IMR-90 (cell line): ENCODE measurements around the gene GNG7. TPM values are rescaled to one million over a fixed set of nuclear protein-coding genes. Genes with fewer than 3 reads are reported as not detected.

Experiments
- ATAC-seq: fragments of 200-7000 bp; cut with Tn5 transposase; 2 replicates; pipeline ENCODE4 v1.9.1; 2020; ENCODE audit warnings: low read depth, mild to moderate bottlenecking, moderate library complexity
- BruUV-seq: library from RNA; stranded (reverse); fragments of 400-500 nt; replicated peaks from 2 replicates; lab custom pipeline; 2021; lab: Mats Ljungman, UMichigan
- CTCF ChIA-PET: fragments of 300-600 bp; formaldehyde crosslinking; extraction: SDS; loops from one replicate; lab custom pipeline; 2021; ENCODE audit warnings: antibody characterized with exemption; lab: Yijun Ruan, JAX
- POLR2A ChIA-PET: fragments of 300-600 bp; sonication (Branson Sonifier 250); formaldehyde crosslinking; loops from one replicate; lab custom pipeline; 2022; ENCODE audit warnings: antibody characterized with exemption; ENCODE audit not compliant: unreplicated experiment; lab: Charles Lee
- DNase-seq: peaks from one replicate; pipeline ENCODE4 v3.0.0; 2013
- H2AFZ ChIP-seq: replicated peaks from 2 replicates; pipeline ENCODE3; 2013; ENCODE audit warnings: low read length, mild to moderate bottlenecking; ENCODE audit not compliant: poor library complexity
- H2AK5ac ChIP-seq: 2 replicates; pipeline ENCODE4 v1.6.1; 2013; ENCODE audit warnings: low read depth, low read length, inconsistent platforms
- H2AK9ac ChIP-seq: replicated peaks from 2 replicates; pipeline ENCODE3; 2013; ENCODE audit warnings: mild to moderate bottlenecking, low read depth, low read length, moderate library complexity; ENCODE audit not compliant: poor library complexity
- H2BK120ac ChIP-seq: 2 replicates; pipeline ENCODE4 v1.6.1; 2013; ENCODE audit warnings: low read depth, low read length, inconsistent platforms
- H2BK15ac ChIP-seq: 3 replicates; pipeline ENCODE4 v1.6.1; 2013; ENCODE audit warnings: low read depth, low read length, inconsistent platforms
- H2BK20ac ChIP-seq: 2 replicates; pipeline ENCODE4 v1.6.1; 2013; ENCODE audit warnings: low read depth, mild to moderate bottlenecking, inconsistent platforms, low read length, moderate library complexity
- H2BK5ac ChIP-seq: 2 replicates; pipeline ENCODE4 v1.6.1; 2013; ENCODE audit warnings: mild to moderate bottlenecking, low read depth, low read length, inconsistent platforms; ENCODE audit not compliant: poor library complexity, severe bottlenecking
- H3K14ac ChIP-seq: replicated peaks from 2 replicates; pipeline ENCODE4 v1.6.1; 2013; ENCODE audit warnings: low read depth, low read length, inconsistent platforms
- H3K18ac ChIP-seq: 2 replicates; pipeline ENCODE4 v1.6.1; 2013; ENCODE audit warnings: low read depth, low read length, control low read depth
- H3K23ac ChIP-seq: 2 replicates; pipeline ENCODE4 v1.6.1; 2013; ENCODE audit warnings: low read depth, low read length, inconsistent platforms
- H3K27ac ChIP-seq: 2 replicates; pipeline ENCODE4 v1.5.1; 2013; ENCODE audit warnings: mild to moderate bottlenecking, control low read depth, low read length; ENCODE audit not compliant: insufficient read depth
- H3K27me3 ChIP-seq: 2 replicates; pipeline ENCODE4 v1.6.1; 2013; ENCODE audit warnings: low read length; ENCODE audit not compliant: control insufficient read depth, insufficient read depth
- H3K36me3 ChIP-seq: 2 replicates; pipeline ENCODE4 v1.6.1; 2013; ENCODE audit warnings: low read length, mixed read lengths; ENCODE audit not compliant: control insufficient read depth, insufficient read depth
- H3K4ac ChIP-seq: 2 replicates; pipeline ENCODE4 v1.6.1; 2013; ENCODE audit warnings: low read depth, low read length, inconsistent platforms
- H3K4me1 ChIP-seq: 2 replicates; pipeline ENCODE4 v1.6.1; 2013; ENCODE audit warnings: low read length, mixed read lengths; ENCODE audit not compliant: control insufficient read depth, insufficient read depth
- H3K4me2 ChIP-seq: 2 replicates; pipeline ENCODE4 v1.6.1; 2013; ENCODE audit warnings: low read depth, mild to moderate bottlenecking, control low read depth, low read length, moderate library complexity
- H3K4me3 ChIP-seq: 2 replicates; pipeline ENCODE4 v1.5.1; 2013; ENCODE audit warnings: low read depth, mild to moderate bottlenecking, control low read depth, low read length, moderate library complexity; ENCODE audit not compliant: insufficient read depth
- H3K56ac ChIP-seq: 2 replicates; pipeline ENCODE4 v1.6.1; 2013; ENCODE audit warnings: low read length, inconsistent platforms; ENCODE audit not compliant: insufficient read depth; ENCODE audit errors: extremely low read depth
- H3K79me1 ChIP-seq, 2 experiments: 2 replicates each; pipeline ENCODE4 v1.6.1; 2013; ENCODE audit warnings: low read length in 2 of 2, inconsistent platforms in 1 of 2, low read depth in 1 of 2
- H3K9ac ChIP-seq: 2 replicates; pipeline ENCODE4 v1.6.1; 2013; ENCODE audit warnings: low read depth, low read length, control low read depth
- H3K9me1 ChIP-seq: 2 replicates; pipeline ENCODE4 v1.6.1; 2013; ENCODE audit warnings: low read length, inconsistent platforms; ENCODE audit not compliant: insufficient read depth
- H3K9me3 ChIP-seq: 2 replicates; pipeline ENCODE4 v1.6.1; 2013; ENCODE audit warnings: low read length; ENCODE audit not compliant: control insufficient read depth, insufficient read depth
- H4K20me1 ChIP-seq: 2 replicates; pipeline ENCODE4 v1.6.1; 2013; ENCODE audit warnings: low read length, inconsistent platforms; ENCODE audit not compliant: insufficient read depth
- H4K5ac ChIP-seq: 2 replicates; pipeline ENCODE4 v1.6.1; 2013; ENCODE audit warnings: mild to moderate bottlenecking, low read depth, low read length, control low read depth
- H4K8ac ChIP-seq, 2 experiments: 2 replicates each; pipeline ENCODE4 v1.6.1; 2013; ENCODE audit warnings: low read depth in 2 of 2, low read length in 2 of 2, control low read depth in 1 of 2, inconsistent platforms in 1 of 2
- H4K91ac ChIP-seq: 2 replicates; pipeline ENCODE4 v1.6.1; 2013; ENCODE audit warnings: low read depth, low read length, inconsistent platforms; ENCODE audit not compliant: insufficient read depth
- CEBPB ChIP-seq: IDR thresholded peaks from 2 replicates; pipeline ENCODE4 v1.6.1; 2012; ENCODE audit warnings: low read depth, low read length, improper control_type of control experiment
- CHD1 ChIP-seq: IDR thresholded peaks from 2 replicates; pipeline ENCODE4 v1.6.1; 2012; ENCODE audit warnings: low read depth, low read length, improper control_type of control experiment
- ELK1 ChIP-seq: fragments of 150-350 bp; IDR thresholded peaks from 2 replicates; pipeline ENCODE4 v1.6.1; 2016; ENCODE audit warnings: low read depth, mild to moderate bottlenecking, low read length, moderate library complexity, borderline replicate concordance
- MAFK ChIP-seq: IDR thresholded peaks from 2 replicates; pipeline ENCODE4 v1.6.1; 2012; ENCODE audit warnings: low read depth, low read length, improper control_type of control experiment
- RAD21 ChIP-seq: IDR thresholded peaks from 2 replicates; pipeline ENCODE4 v1.6.1; 2012; ENCODE audit warnings: low read length, improper control_type of control experiment
- RCOR1 ChIP-seq: IDR thresholded peaks from 2 replicates; pipeline ENCODE4 v1.6.1; 2012; ENCODE audit warnings: mild to moderate bottlenecking, low read length, improper control_type of control experiment; ENCODE audit not compliant: insufficient replicate concordance
- RFX5 ChIP-seq: IDR thresholded peaks from 2 replicates; pipeline ENCODE4 v1.8.0; 2012; ENCODE audit warnings: low read depth, mild to moderate bottlenecking, low read length, moderate library complexity
- SMC3 ChIP-seq: fragments of 150-350 bp; IDR thresholded peaks from 2 replicates; pipeline ENCODE4 v1.6.1; 2016; ENCODE audit warnings: low read depth, mild to moderate bottlenecking, antibody characterized with exemption, low read length, moderate library complexity
- USF2 ChIP-seq: fragments of 150-350 bp; IDR thresholded peaks from 2 replicates; pipeline ENCODE4 v1.6.1; 2017; ENCODE audit warnings: mild to moderate bottlenecking, antibody characterized with exemption, low read length, low read depth
- WGBS, 2 experiments: methylation state at CpG; one replicate each; pipeline versions ENCODE4 v1.1.5 to v1.1.7; 2013; ENCODE audit warnings: missing lambda C conversion rate in 2 of 2; ENCODE audit not compliant: insufficient read length in 1 of 2; ENCODE audit errors: extremely low coverage in 2 of 2; 5-methylcytosine and 5-hydroxymethylcytosine counted together
- dilution Hi-C: fragments of 300-500 bp; cut with HindIII; formaldehyde crosslinking; loops from one replicate; pipeline ENCODE4 v1.14.3; 2018; ENCODE audit warnings: low sequenced_read_pairs; ENCODE audit not compliant: unreplicated experiment
- in situ Hi-C: fragments of 300-500 bp; cut with MboI; formaldehyde crosslinking; loops from 3 replicates; pipeline ENCODE4 v1.14.3; 2019; ENCODE audit warnings: low sequenced_read_pairs, inconsistent platforms, mixed read lengths
- intact Hi-C: fragments of 100-400 bp; cut with micrococcal nuclease; formaldehyde crosslinking; loops from 2 replicates; pipeline ENCODE4 v1.10.0; 2022
- polyA plus RNA-seq, 3 experiments: library from polyadenylated mRNA; depleted of rRNA; stranded (reverse); fragments of >200 nt; gene quantifications; 2 replicates each; pipeline ENCODE4 v1.2.3, GENCODE V29; 2012; ENCODE audit warnings: low replicate concordance in 1 of 3
- total RNA-seq: library from RNA; depleted of rRNA; stranded (reverse); fragments of >200 nt; gene quantifications from 2 replicates; pipeline ENCODE4 v1.2.3, GENCODE V29; 2012

Gene GNG7
- total and polyA plus RNA-seq, 2 of the 4 experiments (the other 2 are of a cell fraction) = under 0.01 to 0.21 TPM

- no TSS peak for BruUV-seq
Measured at GRCh38 chr19:2538096-2538757, 164.3 kb downstream of the GNG7 start.

More at GRCh38 chr19:2538096-2538757, 164.3 kb downstream of the GNG7 start:
- Histone ChIP-seq H2AK9ac (no peak overlapping the region), H4K91ac (no peak overlapping the region; the same call in 1 of the 2 replicates), H2BK120ac (peak overlapping the region; percentile 69), H3K9me1 (peaks cover 5% of the 10 kb centered on the region), H4K8ac (no peak overlapping the region), H2AFZ (no peak overlapping the region), H4K20me1 (no peaks in the 10 kb centered on the region), H3K27me3 (no peaks in the 10 kb centered on the region), H3K4me2 (no peak overlapping the region), H3K9me3 (peaks cover 10% of the 10 kb centered on the region), H3K14ac (no peak overlapping the region), H3K9ac (no peak overlapping the region), H2BK15ac (0 out of 3 replicates have a peak overlapping the region, but pooled peaks have one; percentile 45), H3K79me1 (peaks cover 4 to 22% of the 10 kb centered on the region in 2 experiments; a peak in 3 of 4 replicates), H3K56ac (no peak overlapping the region), H4K5ac (no peak overlapping the region), H3K18ac (no peak overlapping the region), H2AK5ac (peak overlapping the region; percentile 58), H3K4me3 (no peak overlapping the region), H3K4me1 (peaks cover 19% of the 10 kb centered on the region), H3K4ac (peak overlapping the region; percentile 59; the same call in 1 of the 2 replicates), H3K27ac (no peak overlapping the region), H3K23ac (no peak overlapping the region), H2BK5ac (no peak overlapping the region), H2BK20ac (peak overlapping the region; percentile 55; the same call in 1 of the 2 replicates), H3K36me3 (no peaks in the 10 kb centered on the region)
- in situ Hi-C loops = loop anchor here (5.0 kb wide), 1 partner anchor 61 kb away; the partner anchor contains the start of gene GADD45B
- WGBS, 2 experiments = 97% methylated on average over 5 of the region's 10 CpGs; no CpG with 5 or more reads in 1 of the 2 experiments
- no peak for DNase-seq
- ChIA-PET CTCF (interaction anchor here (0.9 kb wide), 1 partner anchor 40 kb away, joined by 5 read pairs; no protein-coding TSS in a partner anchor), POLR2A (no interaction called here)
- dilution Hi-C loops = no loop called here
- intact Hi-C loops = no loop called here
- ATAC-seq = no peak
- no peak for TF ChIP-seq CHD1
- no peak for TF ChIP-seq MAFK
- no peak for TF ChIP-seq ELK1
- TF ChIP-seq RAD21 = no peak
- TF ChIP-seq RCOR1 = no peak
- TF ChIP-seq SMC3 = no peak
- no peak for TF ChIP-seq USF2
- TF ChIP-seq CEBPB = no peak
- no peak for TF ChIP-seq RFX5
